Cerebellar cortex (tissue), 1 donor: ENCODE measurements around the gene ALKBH2.

Experiments used
- DNase-seq: peaks from one replicate; pipeline ENCODE4 v3.0.0-alpha.2; 2015; ENCODE audit warnings: low spot score

ALKBH2 gene

DNA sequence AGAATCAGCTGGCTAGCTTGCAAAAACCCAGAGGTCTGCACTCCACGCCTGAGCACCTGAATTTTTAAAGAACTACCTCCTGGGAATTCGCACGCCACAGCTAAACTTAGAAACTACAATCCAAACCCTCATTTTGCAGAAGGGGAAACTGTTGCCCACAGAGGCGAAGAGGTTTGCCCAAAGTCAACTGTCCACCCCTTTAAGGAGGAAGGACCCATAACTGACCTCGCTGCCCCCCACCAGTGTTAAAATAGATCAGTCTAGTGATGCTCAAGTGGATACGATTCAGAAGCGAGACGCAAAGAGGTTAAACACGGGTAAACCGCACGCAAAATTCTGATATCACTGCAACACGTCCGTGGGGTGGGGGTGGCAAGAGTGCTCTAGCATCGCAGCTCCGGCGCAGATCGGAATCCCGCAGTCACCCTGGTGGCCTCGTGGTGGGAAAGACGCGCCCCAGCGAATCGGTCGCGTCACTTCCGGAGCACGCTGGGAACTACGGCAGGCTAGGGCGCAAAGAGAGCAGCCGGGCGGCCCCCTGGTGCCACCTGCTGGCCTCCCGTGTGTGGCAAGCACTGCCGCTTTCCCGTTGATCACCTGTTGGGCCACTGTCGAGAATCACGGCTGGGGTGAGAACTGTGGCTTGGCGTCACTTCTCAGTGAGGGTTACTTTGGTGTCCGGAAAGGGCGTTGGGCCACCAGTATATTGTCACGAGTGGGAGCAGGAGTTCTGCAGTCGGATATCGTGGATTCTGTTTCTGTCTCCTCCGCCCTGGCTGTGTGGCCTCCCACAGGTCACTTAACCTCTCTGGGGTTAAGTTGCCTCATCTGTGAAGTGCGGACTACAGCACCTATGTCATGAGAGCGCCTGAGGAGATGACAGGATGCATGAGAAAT lies at the start of gene ALKBH2:
Gene ALKBH2, minus strand, starts transcription at position 451 of the 897 bp plus-strand sequence. CDS start 686 bp downstream, outside the sequence.
- peak; percentile 91 for DNase-seq

DNA sequence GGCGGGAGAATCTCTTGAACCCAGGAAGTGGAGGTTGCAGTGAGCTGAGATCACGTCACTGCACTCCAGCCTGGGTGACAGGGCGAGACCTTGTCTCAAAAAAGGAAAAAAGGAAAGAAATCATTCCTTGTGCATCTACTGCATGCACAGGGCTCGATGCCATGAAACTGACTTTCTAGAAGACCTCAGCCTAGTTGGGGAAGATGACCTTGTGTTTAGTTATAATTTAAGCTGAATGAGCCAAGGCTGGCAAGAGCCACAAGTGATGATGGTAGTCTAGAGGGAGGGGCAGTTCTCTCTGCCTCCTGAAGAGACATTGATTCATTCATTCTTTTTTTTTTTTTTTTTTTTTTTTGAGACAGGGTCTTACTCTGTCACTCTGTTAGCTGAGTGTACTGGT lies 47.3 kb upstream of the ALKBH2 start:
- no peak for DNase-seq

DNA sequence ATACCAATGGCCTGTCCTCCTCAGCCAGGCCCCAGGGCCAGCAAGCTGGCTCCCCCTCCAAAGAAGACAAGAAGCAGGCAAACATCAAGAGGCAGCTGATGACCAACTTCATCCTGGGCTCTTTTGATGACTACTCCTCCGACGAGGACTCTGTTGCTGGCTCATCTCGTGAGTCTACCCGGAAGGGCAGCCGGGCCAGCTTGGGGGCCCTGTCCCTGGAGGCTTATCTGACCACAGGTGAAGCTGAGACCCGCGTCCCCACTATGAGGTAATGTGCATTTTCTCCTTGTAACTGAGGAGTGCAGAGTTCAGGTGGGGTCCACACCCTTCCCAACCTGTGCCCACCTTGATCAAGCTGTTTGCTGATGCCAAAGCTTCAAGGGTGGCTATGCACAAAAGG lies 46.5 kb upstream of the ALKBH2 start:
- no peak for DNase-seq

DNA sequence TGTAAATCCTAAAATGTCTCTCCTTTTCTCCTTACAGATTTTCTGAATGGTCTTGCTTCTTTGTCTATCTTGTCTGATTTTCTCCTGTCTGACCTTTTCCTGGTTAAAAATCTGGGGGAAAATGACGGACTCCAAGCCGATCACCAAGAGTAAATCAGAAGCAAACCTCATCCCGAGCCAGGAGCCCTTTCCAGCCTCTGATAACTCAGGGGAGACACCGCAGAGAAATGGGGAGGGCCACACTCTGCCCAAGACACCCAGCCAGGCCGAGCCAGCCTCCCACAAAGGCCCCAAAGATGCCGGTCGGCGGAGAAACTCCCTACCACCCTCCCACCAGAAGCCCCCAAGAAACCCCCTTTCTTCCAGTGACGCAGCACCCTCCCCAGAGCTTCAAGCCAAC lies 46.1 kb upstream of the ALKBH2 start:
- no peak for DNase-seq

DNA sequence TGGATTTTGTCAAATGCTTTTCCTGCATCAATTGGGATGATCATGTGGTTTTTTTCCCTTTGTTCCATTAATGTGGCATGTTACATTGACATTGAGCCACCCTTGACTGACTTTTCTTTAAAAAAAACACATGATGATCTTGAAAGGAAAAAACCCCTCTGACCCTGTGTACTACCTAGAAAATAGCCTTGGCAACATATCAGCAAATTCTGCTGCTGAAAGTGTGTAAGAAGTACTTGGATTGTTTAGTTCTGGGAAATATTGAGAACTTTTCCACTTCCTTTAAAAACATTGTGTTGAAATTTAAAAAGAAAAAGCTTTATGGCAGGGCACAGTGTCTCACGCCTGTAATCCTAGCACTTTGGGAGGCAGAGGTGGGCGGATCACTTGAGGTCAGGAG lies 43.8 kb upstream of the ALKBH2 start:
- no peak for DNase-seq

DNA sequence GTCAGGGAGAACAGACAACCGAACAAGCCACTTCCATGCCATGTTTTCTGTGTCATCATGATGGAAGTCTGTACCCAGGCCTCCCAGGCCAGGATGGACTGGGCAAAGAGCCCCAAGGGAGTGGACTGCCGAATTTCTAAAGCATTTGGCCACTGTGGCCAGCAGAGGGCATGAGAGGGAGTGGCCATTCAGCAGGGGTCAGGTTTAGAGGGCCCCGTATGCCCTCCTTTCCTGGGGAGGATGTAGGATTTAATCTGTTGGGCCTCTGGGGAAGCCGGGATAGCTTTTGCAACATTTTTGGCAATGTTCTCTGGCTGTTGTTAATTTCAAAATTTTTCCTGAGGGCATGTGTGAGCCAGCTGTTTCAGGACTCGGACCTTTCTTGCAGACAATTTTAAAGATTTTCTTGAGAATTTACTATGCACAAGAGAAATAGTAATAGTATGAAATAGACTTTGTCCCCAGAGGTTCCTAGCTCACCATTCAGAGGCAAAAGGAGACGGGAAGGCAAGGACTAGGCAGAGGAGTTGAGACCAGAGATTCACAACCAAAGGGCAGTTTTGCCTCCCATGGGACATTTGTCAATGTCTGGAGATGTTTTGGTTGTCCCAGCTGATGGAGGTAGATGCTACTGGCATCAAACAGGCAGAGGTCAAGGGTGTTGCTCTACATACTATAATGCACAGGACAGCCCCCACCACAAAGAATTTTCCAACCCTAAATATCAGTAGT lies 41.1 kb upstream of the ALKBH2 start:
- no peak for DNase-seq

DNA sequence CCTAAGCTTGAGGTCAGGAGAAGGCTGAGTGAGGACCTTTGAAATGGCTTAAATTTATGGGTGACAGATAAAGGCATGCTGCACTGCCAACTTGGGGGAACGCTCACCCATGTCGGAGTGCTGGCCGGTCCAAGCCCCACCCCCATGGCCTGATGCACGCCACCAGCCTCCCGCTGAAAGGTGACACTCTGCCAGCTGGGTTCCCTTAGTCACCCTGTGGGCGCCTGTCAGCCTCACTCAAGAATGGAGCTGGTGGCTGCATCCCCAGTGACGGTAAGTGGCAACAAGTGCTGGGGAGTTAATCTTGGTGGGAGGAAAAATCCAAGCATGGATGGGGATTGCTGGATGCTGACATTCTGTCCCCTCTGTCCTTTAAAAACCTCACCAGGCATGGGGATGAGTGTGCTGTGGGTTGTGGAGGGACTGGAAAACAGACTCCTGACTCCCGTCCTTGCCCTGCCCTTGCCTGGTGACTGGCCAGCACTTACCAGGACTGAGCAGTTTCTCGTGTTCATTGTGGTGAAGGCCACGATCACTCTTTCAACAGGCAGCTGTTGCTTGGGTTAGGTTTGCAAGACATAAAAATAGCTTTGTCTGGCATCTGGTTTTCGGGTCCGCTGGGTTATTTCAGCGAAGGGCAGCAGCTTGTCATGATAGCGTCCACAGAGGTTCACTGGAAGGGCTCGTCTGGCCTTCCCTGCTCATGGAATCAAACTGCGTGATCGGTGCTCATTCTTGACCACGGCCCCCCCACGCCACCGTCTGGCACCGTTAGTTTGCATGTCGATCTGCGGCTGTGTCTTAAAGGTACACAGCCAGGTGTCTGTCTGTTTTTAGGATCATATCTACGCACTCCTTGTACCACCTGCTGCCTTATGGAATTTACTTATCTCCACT lies 38.1 kb upstream of the ALKBH2 start:
- DNase-seq: no peak

DNA sequence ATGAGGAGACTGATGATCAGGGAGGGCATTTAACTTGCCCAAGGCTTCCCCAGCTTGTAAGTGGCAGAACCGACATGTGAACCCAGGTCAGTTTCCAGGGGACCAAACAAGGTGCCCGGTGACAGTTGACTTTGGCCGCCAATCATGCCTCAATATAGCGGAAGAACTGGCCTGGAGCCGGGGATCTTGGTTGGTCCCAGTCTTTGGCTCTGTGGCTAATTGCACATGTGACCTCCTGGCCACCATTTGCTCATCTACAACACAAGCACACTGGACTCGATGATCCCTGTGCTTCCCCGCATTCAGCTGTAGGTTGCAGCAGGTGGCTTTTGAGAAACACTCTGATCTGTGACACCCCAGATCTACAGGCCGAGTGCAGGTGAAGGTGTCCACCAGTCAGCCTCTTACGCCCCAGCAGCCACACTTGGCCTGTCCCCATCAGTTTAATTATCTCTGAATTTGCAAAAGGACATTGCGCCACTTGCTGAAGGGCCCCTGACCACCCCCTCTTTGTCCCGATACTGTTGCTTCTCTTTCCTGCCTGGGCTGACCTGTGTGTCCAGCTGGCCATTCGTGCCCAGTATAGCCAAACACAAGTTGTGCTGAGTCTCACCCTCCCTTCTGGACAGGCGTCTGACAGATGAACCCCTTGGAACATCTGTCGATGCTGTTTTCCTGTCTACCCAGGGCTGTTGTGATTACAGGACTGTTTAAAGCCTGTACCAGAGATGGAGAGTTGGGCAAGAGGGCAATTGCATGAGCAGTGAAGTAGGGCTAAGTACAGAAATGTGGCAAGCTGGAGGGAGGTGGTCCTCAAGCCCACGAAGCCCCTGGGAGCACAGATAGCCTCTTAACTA lies 37.3 kb upstream of the ALKBH2 start:
- no peak for DNase-seq

DNA sequence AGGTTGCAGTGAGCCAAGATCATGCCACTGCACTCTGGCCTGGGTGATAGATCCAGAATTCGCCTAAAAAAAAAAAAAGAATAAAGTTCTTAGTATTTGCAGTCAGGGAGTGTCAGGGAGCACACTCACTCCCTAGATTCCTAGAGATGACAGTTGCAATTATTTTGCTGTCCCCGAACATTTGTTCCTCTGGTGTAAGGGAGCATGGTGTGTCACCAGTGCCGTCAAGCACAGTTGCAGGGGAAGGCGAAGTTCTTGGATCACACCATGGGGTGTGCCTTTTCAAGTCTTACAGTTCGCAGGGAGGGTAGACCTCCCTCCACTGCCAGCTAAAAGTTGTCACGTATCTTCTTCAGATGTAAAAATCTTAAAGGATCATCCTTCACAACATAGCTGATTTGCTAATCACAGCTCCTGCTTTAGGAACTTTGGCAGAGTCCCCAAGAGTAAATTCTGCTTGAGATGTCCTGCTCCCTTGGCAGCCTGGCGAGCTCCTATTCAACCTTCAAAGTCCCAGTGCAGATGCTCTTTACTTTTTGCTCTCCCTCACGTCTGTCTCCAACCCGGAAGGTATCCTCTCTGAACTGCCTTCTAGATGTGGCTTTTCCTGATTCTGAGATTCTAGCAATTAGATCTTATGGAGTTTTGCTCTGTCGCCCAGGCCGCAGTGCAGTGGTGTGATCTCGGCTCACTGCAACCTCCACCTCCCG lies 34.4 kb upstream of the ALKBH2 start:
- DNase-seq: no peak

DNA sequence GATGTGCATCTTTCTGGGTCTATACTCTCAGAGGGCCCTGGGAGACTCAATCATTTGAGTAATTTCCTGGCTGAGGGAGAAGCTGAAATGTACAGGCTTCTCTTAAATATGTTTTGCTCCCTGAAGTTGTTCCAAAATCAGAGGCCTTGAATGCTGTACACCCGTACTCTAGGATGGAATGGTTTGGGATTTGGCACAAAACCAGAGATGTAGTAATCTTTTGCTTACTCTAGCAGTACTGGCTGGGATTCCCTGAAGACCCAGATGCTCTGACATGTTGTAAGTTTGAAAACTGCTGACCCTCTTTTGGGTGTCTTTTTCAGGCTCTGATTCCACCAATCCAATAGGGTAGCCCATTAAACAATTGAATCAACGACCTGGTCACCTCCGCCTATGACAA lies 33.5 kb upstream of the ALKBH2 start:
- DNase-seq: no peak

DNA sequence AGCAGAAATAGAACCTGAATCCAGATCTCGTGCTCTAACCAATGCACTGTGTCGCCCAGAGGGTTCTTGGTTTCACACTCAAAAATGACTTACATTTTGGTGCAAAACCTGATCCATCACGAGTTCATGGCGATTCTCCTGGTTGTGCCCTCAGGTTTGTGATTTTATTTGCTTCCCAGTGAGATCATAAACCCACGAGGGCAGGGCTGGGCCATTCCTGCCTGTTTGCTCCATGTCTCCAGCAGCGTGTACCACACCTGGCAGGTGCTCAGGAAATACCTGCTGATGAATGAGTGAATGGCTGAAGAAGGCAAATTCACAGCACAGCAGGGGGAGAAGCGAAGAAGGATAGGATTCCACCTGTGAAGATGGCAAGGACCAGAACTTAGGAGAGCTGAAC lies 32.5 kb upstream of the ALKBH2 start:
- DNase-seq: no peak

DNA sequence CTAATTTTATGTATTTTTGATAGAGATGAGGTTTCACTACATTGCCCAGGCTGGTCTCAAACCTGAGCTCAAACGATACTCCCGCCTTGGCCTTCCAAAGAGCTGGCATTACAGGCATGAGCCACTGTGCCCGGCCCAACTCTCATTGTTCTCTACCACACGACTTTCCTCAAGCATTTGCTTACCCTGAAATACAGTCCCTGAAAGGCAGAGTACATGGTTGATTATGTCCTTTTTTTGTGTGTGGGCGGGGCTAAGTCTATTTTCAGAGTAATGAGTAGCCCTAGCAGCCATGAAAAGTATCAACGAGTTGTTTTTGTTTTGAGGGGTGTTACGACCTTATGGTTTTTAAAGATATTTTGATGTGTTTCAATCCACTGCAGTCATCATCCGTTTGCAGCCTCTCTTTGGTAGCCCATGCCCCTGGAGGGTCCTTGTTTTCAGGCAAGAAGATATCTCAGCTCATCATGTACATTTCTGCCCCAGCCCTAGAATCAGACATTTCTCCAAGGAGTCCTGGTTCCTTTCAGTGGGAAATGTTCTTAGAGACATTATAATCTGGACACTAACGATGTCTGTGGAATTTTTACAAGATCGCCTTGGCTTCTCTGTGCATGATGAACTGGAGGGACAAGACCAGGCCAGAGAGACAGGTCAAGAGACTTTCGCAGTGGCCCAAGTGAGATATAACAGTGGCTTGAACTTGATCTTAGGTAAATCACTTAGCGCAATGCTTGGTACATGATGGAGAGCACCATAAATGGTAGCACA lies 31.8 kb upstream of the ALKBH2 start:
- DNase-seq: no peak

DNA sequence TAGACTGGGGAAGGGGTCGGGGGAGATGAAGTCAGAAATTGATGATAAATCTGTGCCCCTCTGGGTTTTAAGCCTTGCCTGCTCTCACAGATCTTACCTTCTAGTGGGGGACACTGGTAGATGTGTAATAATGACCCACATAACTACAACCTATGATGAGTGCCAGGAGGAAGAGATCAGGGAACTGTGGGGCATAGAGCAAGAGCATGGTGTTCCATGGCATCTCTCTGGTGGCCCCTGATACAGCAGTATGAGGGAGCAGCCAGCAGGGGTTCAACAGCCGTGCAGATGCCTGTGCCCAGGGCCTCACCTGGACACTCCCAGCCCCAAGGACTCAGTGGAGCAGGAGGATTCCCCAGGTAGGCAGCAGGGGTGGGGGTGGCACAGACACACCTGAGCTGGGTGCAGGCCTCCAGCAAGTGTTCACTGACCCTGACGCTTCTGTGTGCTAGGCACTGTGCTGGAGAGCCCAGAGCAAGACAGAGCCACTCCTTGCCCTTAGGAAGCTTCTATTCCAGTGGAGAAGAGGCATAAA lies 28.1 kb upstream of the ALKBH2 start:
- no peak for DNase-seq

DNA sequence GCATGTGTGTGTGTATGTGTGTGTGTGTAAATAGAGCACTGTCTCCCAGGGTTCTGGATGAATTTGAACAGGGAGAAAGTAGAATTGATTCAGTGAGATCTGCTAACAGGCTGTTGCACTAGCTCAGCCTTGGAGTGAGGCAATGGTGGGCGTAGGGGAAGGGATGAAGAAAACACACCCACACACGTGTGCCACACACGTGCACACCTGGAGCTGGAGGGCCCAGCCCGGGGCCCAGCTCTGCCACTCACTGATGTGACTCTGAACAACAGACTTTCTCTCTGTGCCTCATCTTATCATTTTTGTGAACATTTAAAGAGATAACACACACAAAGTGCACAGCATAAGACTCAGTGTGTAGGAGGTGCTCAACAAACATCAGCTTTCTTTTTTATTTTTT lies 27.3 kb upstream of the ALKBH2 start:
- DNase-seq: no peak

DNA sequence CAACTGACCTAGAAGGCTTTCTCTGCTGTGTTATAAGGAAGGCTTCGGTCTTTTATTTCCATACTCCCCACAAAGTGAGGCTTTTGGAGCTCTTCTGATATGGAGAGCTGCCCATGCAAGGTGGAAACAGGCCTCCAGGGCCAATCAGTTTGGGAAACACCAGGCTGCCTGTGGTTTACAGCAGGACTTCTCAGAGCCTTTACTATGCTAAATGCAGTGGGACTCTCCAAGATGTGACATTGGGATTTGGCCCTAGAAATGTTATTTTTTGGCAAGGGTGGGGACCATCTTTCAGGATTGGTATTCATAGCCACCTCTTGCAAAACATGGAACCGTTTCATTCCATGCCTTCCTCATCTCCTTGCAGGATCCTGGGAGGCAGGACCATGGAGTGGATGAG lies 26.8 kb upstream of the ALKBH2 start:
- no peak for DNase-seq

DNA sequence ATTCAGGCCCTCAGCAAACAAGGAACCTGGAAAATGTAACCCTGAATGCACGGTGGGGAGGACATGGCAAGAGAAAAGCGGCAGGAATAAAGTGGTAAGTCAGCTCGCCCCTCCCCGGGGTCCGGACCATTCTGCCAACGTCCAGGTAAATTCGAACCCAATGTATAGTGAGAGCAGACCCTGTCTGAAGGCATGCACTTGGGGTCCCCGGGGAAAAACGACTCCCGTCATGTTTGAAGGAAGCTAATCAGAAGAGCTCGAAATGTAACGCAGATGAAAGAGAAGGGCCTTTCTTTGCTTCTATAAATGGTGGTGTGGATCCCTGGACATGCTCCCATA lies 23.3 kb upstream of the ALKBH2 start:
- DNase-seq: no peak

DNA sequence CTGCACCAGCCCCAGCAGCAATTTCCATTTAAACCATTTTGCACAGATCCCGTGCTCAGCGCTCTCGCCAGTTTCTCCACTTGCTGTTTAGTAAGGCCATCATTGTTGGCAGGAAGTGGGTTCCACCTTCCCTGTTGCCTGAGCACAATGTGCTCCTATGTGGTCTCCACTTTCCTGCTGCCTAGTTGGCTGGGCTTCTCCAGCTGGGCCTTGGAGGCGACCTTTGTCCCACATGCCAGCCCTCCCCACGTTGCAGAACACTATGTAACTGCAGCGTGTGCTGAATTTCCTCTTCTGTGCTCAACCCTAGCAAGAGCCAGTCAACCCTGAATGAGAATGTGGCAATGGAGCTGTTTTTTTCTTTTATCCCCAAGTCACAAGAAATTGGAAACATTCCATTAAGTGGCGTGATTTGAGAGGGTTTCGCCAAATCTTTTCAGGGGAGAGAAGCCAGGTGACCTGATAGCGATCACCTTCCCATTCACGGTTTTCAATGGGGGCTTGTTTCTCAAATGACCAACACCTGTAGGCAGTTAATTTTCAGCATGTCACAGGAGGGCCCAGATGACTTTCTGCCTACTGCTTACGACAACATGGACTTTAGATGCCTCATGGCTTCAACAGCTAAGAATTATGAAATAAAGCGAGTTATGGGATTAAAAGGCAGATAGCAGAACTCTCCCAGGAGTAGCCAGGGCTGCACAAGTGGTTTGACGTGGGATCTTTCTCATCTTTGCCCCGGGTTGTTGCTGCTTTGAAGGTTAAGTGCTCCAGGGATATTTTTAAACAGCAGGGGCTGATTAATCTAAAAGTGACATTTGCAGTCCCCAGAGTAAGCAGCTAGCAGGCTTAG lies 22.7 kb upstream of the ALKBH2 start, which contains the start of gene ACACB:
Gene ACACB, plus strand, starts transcription at position 830 of the 853 bp plus-strand sequence. CDS start 22,819 bp downstream, outside the sequence.
- DNase-seq: no peak

DNA sequence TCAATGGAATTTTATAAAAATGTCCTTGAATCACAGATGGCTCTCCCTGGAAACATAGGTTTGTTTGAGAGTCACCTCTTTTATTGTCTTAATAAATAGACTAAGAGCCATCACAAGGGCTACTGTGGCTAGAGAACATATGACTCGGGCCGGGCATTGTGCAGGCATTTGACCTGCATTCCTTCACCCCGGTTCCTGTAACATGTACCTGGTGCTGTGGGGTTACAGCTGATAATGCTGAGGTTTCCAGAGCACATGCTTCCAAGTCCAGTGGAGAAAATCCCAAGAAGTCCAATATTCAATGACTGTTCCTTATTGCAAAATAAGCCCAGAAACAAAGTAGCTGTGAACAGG lies 22.1 kb upstream of the ALKBH2 start:
- DNase-seq: no peak

DNA sequence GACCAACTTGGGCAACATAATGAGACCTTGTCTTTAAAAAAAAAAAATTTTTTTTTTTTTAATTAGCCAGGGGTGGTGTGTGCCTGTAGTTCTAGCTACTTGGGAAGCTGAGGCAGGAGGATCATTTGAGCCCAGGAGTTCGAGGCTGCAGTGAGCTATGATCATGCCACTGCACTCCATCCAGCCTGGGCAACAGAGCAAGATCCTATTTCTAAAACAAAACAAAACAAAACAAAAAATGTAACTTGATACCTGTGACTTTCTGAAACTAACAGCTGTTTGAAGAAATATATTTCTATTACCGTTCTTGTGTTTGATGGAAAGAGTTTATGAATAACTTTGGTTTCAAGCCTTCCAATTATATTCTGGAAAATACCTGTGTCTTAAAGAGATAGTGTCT lies 21.4 kb upstream of the ALKBH2 start:
- no peak for DNase-seq
